Vagina (tissue), 2 donors: ENCODE results near the gene DLL4. TPM values are rescaled to one million over a fixed set of nuclear protein-coding genes. Genes with fewer than 3 reads are reported as not detected.

Experiments used
- DNase-seq, 2 donors: peaks; one replicate each; pipeline ENCODE4 v3.0.0-alpha.2; 2017; ENCODE audit errors: extremely low spot score in 2 of 2
- H3K27ac ChIP-seq: fragments of 200-600 bp; sonication (generic); one replicate; pipeline ENCODE4 v1.5.1; 2019
- H3K27me3 ChIP-seq: fragments of 200-600 bp; sonication (generic); one replicate; pipeline ENCODE4 v1.5.1; 2019
- H3K36me3 ChIP-seq, 2 donors: fragments of 200-600 bp; sonication (generic); one replicate each; pipeline ENCODE4 v1.5.1; 2017 to 2019
- H3K4me1 ChIP-seq: fragments of 200-600 bp; sonication (generic); one replicate; pipeline ENCODE4 v1.5.1; 2019
- H3K4me3 ChIP-seq, 2 donors: fragments of 200-600 bp; sonication (generic); 1 replicate in 1 of 2; 2 replicates in 1 of 2; pipeline ENCODE4 v1.5.1; 2016 to 2019
- H3K9me3 ChIP-seq: fragments of 200-600 bp; sonication (generic); one replicate; pipeline ENCODE4 v1.5.1; 2019
- POLR2A ChIP-seq, 2 donors: fragments of 450-650 bp; IDR thresholded peaks; one replicate each; pipeline ENCODE4 v1.6.1; 2017; ENCODE audit warnings: antibody characterized with exemption in 2 of 2, mild to moderate bottlenecking in 2 of 2, moderate library complexity in 2 of 2
- POLR2AphosphoS5 ChIP-seq, 2 donors: sonication (generic); formaldehyde crosslinking; IDR thresholded peaks; one replicate each; pipeline ENCODE4 v1.9.0; 2017; ENCODE audit warnings: antibody characterized with exemption in 2 of 2, mild to moderate bottlenecking in 2 of 2, low read depth in 1 of 2; ENCODE audit not compliant: insufficient read depth in 1 of 2
- intact Hi-C: fragments of 100-400 bp; cut with DNase I; formaldehyde crosslinking; loops from one replicate; pipeline ENCODE4 v1.15.1; 2023
- total RNA-seq: library from RNA; depleted of rRNA; stranded (reverse); fragments of >200 nt; gene quantifications from one replicate; pipeline ENCODE4 v1.2.3, GENCODE V29; 2016
- TF ChIP-seq, protein P1 (sequence below), 3 experiments: fragments of 450-650 bp in 2 of 3; fragments of 200-600 bp in 1 of 3; sonication (generic) in 1 of 3; IDR thresholded peaks; one replicate each; pipeline ENCODE4 v1.5.1; 2017 to 2019; ENCODE audit warnings: antibody characterized with exemption in 3 of 3, mild to moderate bottlenecking in 2 of 3, moderate library complexity in 2 of 3

The DLL4 gene
- total RNA-seq, 1 donor from 2014 or later: 20.9 TPM

DNA sequence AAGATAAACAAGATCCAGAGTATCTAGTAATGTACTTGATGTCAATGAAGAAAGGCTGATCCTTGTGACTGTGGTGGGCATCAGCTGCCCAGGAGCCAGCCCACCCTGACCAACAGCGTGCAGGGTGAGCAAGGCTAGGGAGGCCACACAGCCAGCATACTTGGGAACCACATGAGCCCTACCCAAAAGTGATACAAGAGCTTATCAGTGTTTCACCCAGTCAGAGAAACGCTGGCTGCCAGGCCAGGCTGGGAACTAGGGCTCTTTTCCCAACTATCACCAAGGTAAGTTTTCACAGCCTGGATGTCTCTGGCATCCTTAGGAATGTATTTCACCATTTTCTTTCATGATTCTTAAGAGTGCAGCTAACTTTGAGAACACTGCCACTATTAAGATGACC lies 49.0 kb downstream of the DLL4 start:
- DNase-seq: no peak
- no peaks in the 10 kb centered on the region for H3K27me3 ChIP-seq
- H3K4me3 ChIP-seq: no peak overlapping the region
- peaks cover 0 to 42% of the 10 kb centered on the region in 2 donors for H3K36me3 ChIP-seq
- H3K4me1 ChIP-seq: no peaks in the 10 kb centered on the region
- no peaks in the 10 kb centered on the region for H3K9me3 ChIP-seq
- TF ChIP-seq POLR2A (IDR thresholded peaks at IDR 0.05): no peak
- no peak for TF ChIP-seq POLR2AphosphoS5 (IDR thresholded peaks at IDR 0.05; ENCODE audit: insufficient read depth in 1 of 2, low read depth in 1 of 2)
- TF ChIP-seq, protein P1, sequence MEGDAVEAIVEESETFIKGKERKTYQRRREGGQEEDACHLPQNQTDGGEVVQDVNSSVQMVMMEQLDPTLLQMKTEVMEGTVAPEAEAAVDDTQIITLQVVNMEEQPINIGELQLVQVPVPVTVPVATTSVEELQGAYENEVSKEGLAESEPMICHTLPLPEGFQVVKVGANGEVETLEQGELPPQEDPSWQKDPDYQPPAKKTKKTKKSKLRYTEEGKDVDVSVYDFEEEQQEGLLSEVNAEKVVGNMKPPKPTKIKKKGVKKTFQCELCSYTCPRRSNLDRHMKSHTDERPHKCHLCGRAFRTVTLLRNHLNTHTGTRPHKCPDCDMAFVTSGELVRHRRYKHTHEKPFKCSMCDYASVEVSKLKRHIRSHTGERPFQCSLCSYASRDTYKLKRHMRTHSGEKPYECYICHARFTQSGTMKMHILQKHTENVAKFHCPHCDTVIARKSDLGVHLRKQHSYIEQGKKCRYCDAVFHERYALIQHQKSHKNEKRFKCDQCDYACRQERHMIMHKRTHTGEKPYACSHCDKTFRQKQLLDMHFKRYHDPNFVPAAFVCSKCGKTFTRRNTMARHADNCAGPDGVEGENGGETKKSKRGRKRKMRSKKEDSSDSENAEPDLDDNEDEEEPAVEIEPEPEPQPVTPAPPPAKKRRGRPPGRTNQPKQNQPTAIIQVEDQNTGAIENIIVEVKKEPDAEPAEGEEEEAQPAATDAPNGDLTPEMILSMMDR (IDR thresholded peaks at IDR 0.05): no peak
- intact Hi-C loops: no loop called here
- no peak overlapping the region for H3K27ac ChIP-seq

DNA sequence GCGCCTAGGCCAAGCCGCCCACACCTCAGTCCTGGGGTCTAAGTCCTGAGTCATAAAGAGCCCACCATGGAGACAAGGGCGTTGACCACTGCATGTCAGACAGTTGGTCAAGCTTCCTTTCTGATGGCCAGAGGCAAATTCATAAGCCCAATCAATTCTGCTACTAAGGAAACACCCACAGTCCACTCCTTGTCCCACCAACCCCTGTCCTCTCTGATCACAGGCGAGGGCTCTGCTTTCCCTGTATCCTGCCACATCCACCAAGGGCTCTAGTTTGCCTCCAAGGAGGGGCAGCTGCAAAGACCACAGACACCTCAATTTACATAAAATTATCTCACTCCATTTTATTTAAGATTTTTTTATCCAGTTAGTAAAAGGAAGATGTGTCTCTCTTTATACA lies 49.4 kb downstream of the DLL4 start:
- no peak for TF ChIP-seq POLR2A (IDR thresholded peaks at IDR 0.05)
- no peak for TF ChIP-seq POLR2AphosphoS5 (IDR thresholded peaks at IDR 0.05; ENCODE audit: insufficient read depth in 1 of 2, low read depth in 1 of 2)
- TF ChIP-seq, protein P1 (IDR thresholded peaks at IDR 0.05): no peak
- Histone ChIP-seq H3K9me3 (no peaks in the 10 kb centered on the region), H3K27me3 (no peaks in the 10 kb centered on the region), H3K4me3 (no peak overlapping the region), H3K36me3 (peaks cover 0 to 46% of the 10 kb centered on the region in 2 donors), H3K4me1 (no peaks in the 10 kb centered on the region), H3K27ac (no peak overlapping the region)
- DNase-seq: no peak
- intact Hi-C loops: no loop called here

DNA sequence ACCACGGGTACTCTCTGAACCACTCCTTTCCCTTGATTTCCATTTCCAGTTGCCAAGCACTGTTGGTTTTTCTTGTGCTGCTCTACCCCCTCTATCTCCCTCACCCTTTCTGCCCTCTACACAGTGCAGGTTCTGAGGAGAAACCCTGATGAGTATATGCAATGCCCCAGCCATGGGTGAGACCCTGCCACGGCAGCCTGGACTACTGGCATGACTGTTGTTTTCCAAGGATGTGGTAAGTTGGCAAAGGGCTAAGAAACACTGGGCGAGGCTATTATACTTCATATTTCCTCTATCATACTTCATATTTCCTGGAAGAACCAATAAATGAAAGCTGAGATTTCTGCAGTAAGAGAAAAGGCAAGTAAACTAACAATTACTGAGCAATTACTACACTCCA lies 52.0 kb downstream of the DLL4 start:
- no peaks in the 10 kb centered on the region for H3K4me1 ChIP-seq
- no peak for DNase-seq
- TF ChIP-seq POLR2AphosphoS5 (IDR thresholded peaks at IDR 0.05; ENCODE audit: insufficient read depth in 1 of 2, low read depth in 1 of 2) (no peak), POLR2A (IDR thresholded peaks at IDR 0.05) (no peak)
- TF ChIP-seq, protein P1 (IDR thresholded peaks at IDR 0.05): no peak
- H3K4me3 ChIP-seq: no peak overlapping the region
- H3K27me3 ChIP-seq: no peaks in the 10 kb centered on the region
- H3K36me3 ChIP-seq: peaks cover 0 to 72% of the 10 kb centered on the region in 2 donors
- no peaks in the 10 kb centered on the region for H3K9me3 ChIP-seq
- intact Hi-C loops: no loop called here
- H3K27ac ChIP-seq: no peak overlapping the region

DNA sequence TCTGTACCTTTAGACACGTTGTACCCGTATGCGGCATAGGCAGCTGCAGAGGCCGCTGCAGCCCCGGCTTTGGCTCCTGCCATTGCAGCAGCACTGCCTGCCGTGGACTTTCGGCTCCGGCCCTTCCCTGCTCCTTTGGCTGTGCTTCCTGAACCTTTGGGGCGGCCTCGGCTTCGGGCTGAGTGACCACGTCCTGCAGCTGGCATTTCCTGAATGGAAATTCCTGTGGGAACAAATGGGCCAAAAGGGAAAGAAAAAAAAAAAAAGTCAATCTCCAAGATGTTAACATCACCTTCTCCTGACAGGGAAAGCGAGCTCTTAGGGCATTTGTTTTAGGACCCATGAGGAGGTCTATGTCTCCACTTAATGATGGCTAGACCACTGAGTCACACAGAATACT lies 53.7 kb downstream of the DLL4 start:
- Histone ChIP-seq H3K36me3 (peaks cover 5 to 89% of the 10 kb centered on the region in 2 donors), H3K27me3 (no peaks in the 10 kb centered on the region), H3K4me3 (no peak overlapping the region), H3K27ac (no peak overlapping the region), H3K9me3 (no peaks in the 10 kb centered on the region), H3K4me1 (no peaks in the 10 kb centered on the region)
- intact Hi-C loops: no loop called here
- DNase-seq: no peak
- TF ChIP-seq POLR2AphosphoS5 (IDR thresholded peaks at IDR 0.05; ENCODE audit: insufficient read depth in 1 of 2, low read depth in 1 of 2) (no peak), POLR2A (IDR thresholded peaks at IDR 0.05) (no peak)
- TF ChIP-seq, protein P1 (IDR thresholded peaks at IDR 0.05): no peak

DNA sequence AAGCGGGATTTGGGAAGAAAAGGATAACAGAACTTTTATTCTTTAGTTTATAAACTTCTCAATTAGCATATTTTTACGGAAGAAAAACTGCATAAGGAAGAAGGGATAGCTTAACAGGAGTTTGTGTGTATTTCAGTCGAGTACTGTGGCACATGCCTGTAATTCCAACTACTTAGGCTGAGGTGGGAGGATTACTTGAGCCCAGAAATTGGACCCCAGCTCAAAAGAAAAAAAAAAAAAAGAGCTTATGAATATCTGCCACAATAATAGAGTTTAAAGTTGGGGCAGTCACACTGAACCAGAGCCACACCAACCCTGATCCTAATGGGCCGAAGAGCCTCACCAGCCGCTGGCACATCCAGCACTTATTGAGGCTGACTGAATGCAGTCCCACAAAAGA lies 55.3 kb downstream of the DLL4 start:
- no peak for DNase-seq
- TF ChIP-seq POLR2AphosphoS5 (IDR thresholded peaks at IDR 0.05; ENCODE audit: insufficient read depth in 1 of 2, low read depth in 1 of 2): no peak
- TF ChIP-seq POLR2A (IDR thresholded peaks at IDR 0.05): no peak
- TF ChIP-seq, protein P1 (IDR thresholded peaks at IDR 0.05): no peak
- Histone ChIP-seq H3K27ac (no peak overlapping the region), H3K9me3 (no peaks in the 10 kb centered on the region), H3K4me3 (no peak overlapping the region), H3K27me3 (no peaks in the 10 kb centered on the region), H3K36me3 (peaks cover 5 to 85% of the 10 kb centered on the region in 2 donors), H3K4me1 (no peaks in the 10 kb centered on the region)
- intact Hi-C loops: no loop called here
